Stomach (tissue), 4 donors: Measurements from ENCODE around the gene ANTXRL.

Experiments
- CTCF ChIP-seq, 7 experiments: fragments of 450-650 bp in 4 of 7; fragments of 200-600 bp in 3 of 7; sonication (generic) in 3 of 7; IDR thresholded peaks; one replicate each; pipeline ENCODE4 v1.5.1; 2016 to 2019; ENCODE audit warnings: antibody characterized with exemption in 7 of 7, control low read depth in 2 of 7, mild to moderate bottlenecking in 1 of 7
- POLR2A ChIP-seq, 4 donors: fragments of 450-650 bp; IDR thresholded peaks; one replicate each; pipeline ENCODE4 v1.6.1; 2016; ENCODE audit warnings: antibody characterized with exemption in 4 of 4, control low read depth in 2 of 4, mild to moderate bottlenecking in 1 of 4, moderate library complexity in 1 of 4

GRCh38 chr10:46309511-46310142 is 22.8 kb downstream of the ANTXRL start:
- TF ChIP-seq CTCF (IDR thresholded peaks at IDR 0.05), result no peak
- no peak for TF ChIP-seq POLR2A (IDR thresholded peaks at IDR 0.05)
